Muscle layer of duodenum (tissue), 2 donors: ENCODE results near the gene HDAC9.

Experiments used
- H3K27ac ChIP-seq: one replicate; pipeline ENCODE4 v1.7.0; 2013; ENCODE audit warnings: mild to moderate bottlenecking, low read length
- H3K27me3 ChIP-seq: one replicate; pipeline ENCODE4 v1.7.0; 2013; ENCODE audit warnings: low read depth, mild to moderate bottlenecking, control low read depth, low read length
- H3K36me3 ChIP-seq, 2 donors: one replicate each; pipeline ENCODE4 v1.7.0; 2013; ENCODE audit warnings: low read length in 2 of 2, control low read depth in 1 of 2, mild to moderate bottlenecking in 1 of 2; ENCODE audit not compliant: insufficient read depth in 2 of 2, control insufficient read depth in 1 of 2
- H3K4me1 ChIP-seq, 2 donors: one replicate each; pipeline ENCODE4 v1.7.0; 2013; ENCODE audit warnings: low read length in 2 of 2, mild to moderate bottlenecking in 2 of 2, control low read depth in 1 of 2, moderate library complexity in 1 of 2; ENCODE audit not compliant: insufficient read depth in 2 of 2, control insufficient read depth in 1 of 2
- H3K4me3 ChIP-seq, 2 donors: one replicate each; pipeline ENCODE4 v1.7.0; 2013; ENCODE audit warnings: low read length in 2 of 2, low read depth in 1 of 2, mild to moderate bottlenecking in 1 of 2
- H3K9me3 ChIP-seq, 2 donors: one replicate each; pipeline ENCODE4 v1.7.0; 2013; ENCODE audit warnings: low read length in 2 of 2, control low read depth in 1 of 2, mild to moderate bottlenecking in 1 of 2; ENCODE audit not compliant: control insufficient read depth in 1 of 2
- donor health status: healthy.

Gene HDAC9

GRCh38 chr7:18511351-18512140, 16.0 kb downstream of the HDAC9 start:
- Histone ChIP-seq H3K4me1 (no peaks in the 10 kb centered on the region), H3K4me3 (no peak overlapping the region), H3K27me3 (no peaks in the 10 kb centered on the region), H3K36me3 (peaks cover 0 to 14% of the 10 kb centered on the region in 2 donors), H3K9me3 (no peaks in the 10 kb centered on the region), H3K27ac (no peak overlapping the region)

- Histone ChIP-seq H3K4me1 (no peaks in the 10 kb centered on the region), H3K9me3 (no peaks in the 10 kb centered on the region), H3K27ac (no peak overlapping the region)
These were observed 17.8 kb downstream of the HDAC9 start for GRCh38 chr7:18513343-18513742.

GRCh38 chr7:18515067-18515466, 19.5 kb downstream of the HDAC9 start:
- Histone ChIP-seq H3K4me3 (no peak overlapping the region), H3K4me1 (no peaks in the 10 kb centered on the region), H3K27ac (no peak overlapping the region), H3K9me3 (no peaks in the 10 kb centered on the region), H3K27me3 (no peaks in the 10 kb centered on the region), H3K36me3 (no peaks in the 10 kb centered on the region)

More at GRCh38 chr7:18513343-18513742, 17.8 kb downstream of the HDAC9 start:
- Histone ChIP-seq H3K36me3 (peaks cover 0 to 12% of the 10 kb centered on the region in 2 donors), H3K27me3 (no peaks in the 10 kb centered on the region), H3K4me3 (no peak overlapping the region)

- H3K27ac ChIP-seq: no peak overlapping the region
- H3K4me3 ChIP-seq: no peak overlapping the region
- H3K4me1 ChIP-seq: no peaks in the 10 kb centered on the region
- H3K9me3 ChIP-seq: no peaks in the 10 kb centered on the region
- H3K36me3 ChIP-seq: no peaks in the 10 kb centered on the region
- no peaks in the 10 kb centered on the region for H3K27me3 ChIP-seq
These were observed 22.1 kb downstream of the HDAC9 start for GRCh38 chr7:18517646-18518045.

GRCh38 chr7:18518555-18518954, 23.0 kb downstream of the HDAC9 start:
- no peaks in the 10 kb centered on the region for H3K9me3 ChIP-seq
- no peak overlapping the region for H3K27ac ChIP-seq
- H3K4me3 ChIP-seq: no peak overlapping the region
- no peaks in the 10 kb centered on the region for H3K4me1 ChIP-seq
- no peaks in the 10 kb centered on the region for H3K36me3 ChIP-seq
- H3K27me3 ChIP-seq: no peaks in the 10 kb centered on the region

- no peak overlapping the region for H3K4me3 ChIP-seq
- H3K27ac ChIP-seq: no peak overlapping the region
- H3K4me1 ChIP-seq: no peaks in the 10 kb centered on the region
- H3K9me3 ChIP-seq: no peaks in the 10 kb centered on the region
- H3K36me3 ChIP-seq: no peaks in the 10 kb centered on the region
- no peaks in the 10 kb centered on the region for H3K27me3 ChIP-seq
These were observed 25.1 kb downstream of the HDAC9 start for GRCh38 chr7:18520450-18521235.

- H3K36me3 ChIP-seq: no peaks in the 10 kb centered on the region
- H3K27ac ChIP-seq: no peak overlapping the region
These were observed 25.7 kb downstream of the HDAC9 start for GRCh38 chr7:18521236-18521589.

GRCh38 chr7:18521945-18522566, 26.5 kb downstream of the HDAC9 start:
- Histone ChIP-seq H3K9me3 (no peaks in the 10 kb centered on the region), H3K36me3 (no peaks in the 10 kb centered on the region), H3K4me1 (no peaks in the 10 kb centered on the region), H3K27me3 (no peaks in the 10 kb centered on the region), H3K27ac (no peak overlapping the region), H3K4me3 (no peak overlapping the region)

More at GRCh38 chr7:18521236-18521589, 25.7 kb downstream of the HDAC9 start:
- H3K4me1 ChIP-seq: no peaks in the 10 kb centered on the region
- no peaks in the 10 kb centered on the region for H3K9me3 ChIP-seq
- no peak overlapping the region for H3K4me3 ChIP-seq
- no peaks in the 10 kb centered on the region for H3K27me3 ChIP-seq

GRCh38 chr7:18524248-18524647, 28.7 kb downstream of the HDAC9 start:
- Histone ChIP-seq H3K36me3 (no peaks in the 10 kb centered on the region), H3K27ac (no peak overlapping the region), H3K9me3 (no peaks in the 10 kb centered on the region), H3K4me1 (no peaks in the 10 kb centered on the region), H3K27me3 (no peaks in the 10 kb centered on the region), H3K4me3 (no peak overlapping the region)

GRCh38 chr7:18526368-18526878, 30.9 kb downstream of the HDAC9 start:
- H3K27ac ChIP-seq: no peak overlapping the region
- no peaks in the 10 kb centered on the region for H3K4me1 ChIP-seq
- no peak overlapping the region for H3K4me3 ChIP-seq
- H3K36me3 ChIP-seq: no peaks in the 10 kb centered on the region
- H3K9me3 ChIP-seq: no peaks in the 10 kb centered on the region
- no peaks in the 10 kb centered on the region for H3K27me3 ChIP-seq

GRCh38 chr7:18529239-18529638, 33.7 kb downstream of the HDAC9 start:
- H3K4me1 ChIP-seq: no peaks in the 10 kb centered on the region
- no peaks in the 10 kb centered on the region for H3K36me3 ChIP-seq
- H3K9me3 ChIP-seq: no peaks in the 10 kb centered on the region
- no peak overlapping the region for H3K27ac ChIP-seq
- H3K4me3 ChIP-seq: no peak overlapping the region
- H3K27me3 ChIP-seq: no peaks in the 10 kb centered on the region
